ENCODE results near the gene PPP1CB. TPM values are rescaled to one million over a fixed set of nuclear protein-coding genes. Genes with fewer than 3 reads are reported as not detected.

Gene PPP1CB
- total and polyA plus RNA-seq, 4 donors: 26.2 to 75.4 (median 49.3) TPM

GRCh38 chr2:28730641-28731146 lies 20.9 kb upstream of the PPP1CB start:
- DNase-seq (ENCODE audit: low spot score): no peak
- WGBS: 89% methylated on average over 5 of the region's 5 CpGs
- H3K9ac ChIP-seq (ENCODE audit: low read depth in 1 of 2, low read length in 2 of 2): no peak overlapping the region
- TF ChIP-seq RXRA (IDR thresholded peaks at IDR 0.05) (no peak), RAD21 (IDR thresholded peaks at IDR 0.05) (no peak), JUND (IDR thresholded peaks at IDR 0.05) (no peak), HNF4G (IDR thresholded peaks at IDR 0.05) (no peak), FOXA1 (IDR thresholded peaks at IDR 0.05) (no peak), FOXA2 (IDR thresholded peaks at IDR 0.05) (no peak), GABPA (IDR thresholded peaks at IDR 0.05 in 1 of 2, conservative IDR thresholded peaks at IDR 0.05 in 1 of 2) (no peak)
- TF ChIP-seq, protein P1, sequence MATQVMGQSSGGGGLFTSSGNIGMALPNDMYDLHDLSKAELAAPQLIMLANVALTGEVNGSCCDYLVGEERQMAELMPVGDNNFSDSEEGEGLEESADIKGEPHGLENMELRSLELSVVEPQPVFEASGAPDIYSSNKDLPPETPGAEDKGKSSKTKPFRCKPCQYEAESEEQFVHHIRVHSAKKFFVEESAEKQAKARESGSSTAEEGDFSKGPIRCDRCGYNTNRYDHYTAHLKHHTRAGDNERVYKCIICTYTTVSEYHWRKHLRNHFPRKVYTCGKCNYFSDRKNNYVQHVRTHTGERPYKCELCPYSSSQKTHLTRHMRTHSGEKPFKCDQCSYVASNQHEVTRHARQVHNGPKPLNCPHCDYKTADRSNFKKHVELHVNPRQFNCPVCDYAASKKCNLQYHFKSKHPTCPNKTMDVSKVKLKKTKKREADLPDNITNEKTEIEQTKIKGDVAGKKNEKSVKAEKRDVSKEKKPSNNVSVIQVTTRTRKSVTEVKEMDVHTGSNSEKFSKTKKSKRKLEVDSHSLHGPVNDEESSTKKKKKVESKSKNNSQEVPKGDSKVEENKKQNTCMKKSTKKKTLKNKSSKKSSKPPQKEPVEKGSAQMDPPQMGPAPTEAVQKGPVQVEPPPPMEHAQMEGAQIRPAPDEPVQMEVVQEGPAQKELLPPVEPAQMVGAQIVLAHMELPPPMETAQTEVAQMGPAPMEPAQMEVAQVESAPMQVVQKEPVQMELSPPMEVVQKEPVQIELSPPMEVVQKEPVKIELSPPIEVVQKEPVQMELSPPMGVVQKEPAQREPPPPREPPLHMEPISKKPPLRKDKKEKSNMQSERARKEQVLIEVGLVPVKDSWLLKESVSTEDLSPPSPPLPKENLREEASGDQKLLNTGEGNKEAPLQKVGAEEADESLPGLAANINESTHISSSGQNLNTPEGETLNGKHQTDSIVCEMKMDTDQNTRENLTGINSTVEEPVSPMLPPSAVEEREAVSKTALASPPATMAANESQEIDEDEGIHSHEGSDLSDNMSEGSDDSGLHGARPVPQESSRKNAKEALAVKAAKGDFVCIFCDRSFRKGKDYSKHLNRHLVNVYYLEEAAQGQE (IDR thresholded peaks at IDR 0.05): no peak
- TF ChIP-seq, protein P2, sequence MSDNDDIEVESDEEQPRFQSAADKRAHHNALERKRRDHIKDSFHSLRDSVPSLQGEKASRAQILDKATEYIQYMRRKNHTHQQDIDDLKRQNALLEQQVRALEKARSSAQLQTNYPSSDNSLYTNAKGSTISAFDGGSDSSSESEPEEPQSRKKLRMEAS (IDR thresholded peaks at IDR 0.05): no peak
- TF ChIP-seq, protein P3, sequence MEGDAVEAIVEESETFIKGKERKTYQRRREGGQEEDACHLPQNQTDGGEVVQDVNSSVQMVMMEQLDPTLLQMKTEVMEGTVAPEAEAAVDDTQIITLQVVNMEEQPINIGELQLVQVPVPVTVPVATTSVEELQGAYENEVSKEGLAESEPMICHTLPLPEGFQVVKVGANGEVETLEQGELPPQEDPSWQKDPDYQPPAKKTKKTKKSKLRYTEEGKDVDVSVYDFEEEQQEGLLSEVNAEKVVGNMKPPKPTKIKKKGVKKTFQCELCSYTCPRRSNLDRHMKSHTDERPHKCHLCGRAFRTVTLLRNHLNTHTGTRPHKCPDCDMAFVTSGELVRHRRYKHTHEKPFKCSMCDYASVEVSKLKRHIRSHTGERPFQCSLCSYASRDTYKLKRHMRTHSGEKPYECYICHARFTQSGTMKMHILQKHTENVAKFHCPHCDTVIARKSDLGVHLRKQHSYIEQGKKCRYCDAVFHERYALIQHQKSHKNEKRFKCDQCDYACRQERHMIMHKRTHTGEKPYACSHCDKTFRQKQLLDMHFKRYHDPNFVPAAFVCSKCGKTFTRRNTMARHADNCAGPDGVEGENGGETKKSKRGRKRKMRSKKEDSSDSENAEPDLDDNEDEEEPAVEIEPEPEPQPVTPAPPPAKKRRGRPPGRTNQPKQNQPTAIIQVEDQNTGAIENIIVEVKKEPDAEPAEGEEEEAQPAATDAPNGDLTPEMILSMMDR (IDR thresholded peaks at IDR 0.05; ENCODE audit: low read depth, low read length, missing input control): no peak
- H3K27ac ChIP-seq (ENCODE audit: low read depth in 1 of 2, low read length in 2 of 2): no peak overlapping the region
- no peak overlapping the region for H3K4me3 ChIP-seq (ENCODE audit: low read depth in 1 of 3, low read length in 3 of 3)
- H3K36me3 ChIP-seq (ENCODE audit: control insufficient read depth in 4 of 4, insufficient read depth in 3 of 4, low read depth in 1 of 4, low read length in 3 of 4): no peaks in the 10 kb centered on the region
- no peaks in the 10 kb centered on the region for H3K27me3 ChIP-seq (ENCODE audit: control insufficient read depth in 4 of 4, insufficient read depth in 4 of 4, low read length in 3 of 4)
- H3K4me1 ChIP-seq (ENCODE audit: control insufficient read depth in 4 of 4, insufficient read depth in 4 of 4, low read length in 3 of 4): peaks cover 2 to 3% (median 3%) of the 10 kb centered on the region in 4 donors
- no peaks in the 10 kb centered on the region for H3K9me3 ChIP-seq (ENCODE audit: control insufficient read depth in 4 of 4, low read length in 3 of 4)

DNA sequence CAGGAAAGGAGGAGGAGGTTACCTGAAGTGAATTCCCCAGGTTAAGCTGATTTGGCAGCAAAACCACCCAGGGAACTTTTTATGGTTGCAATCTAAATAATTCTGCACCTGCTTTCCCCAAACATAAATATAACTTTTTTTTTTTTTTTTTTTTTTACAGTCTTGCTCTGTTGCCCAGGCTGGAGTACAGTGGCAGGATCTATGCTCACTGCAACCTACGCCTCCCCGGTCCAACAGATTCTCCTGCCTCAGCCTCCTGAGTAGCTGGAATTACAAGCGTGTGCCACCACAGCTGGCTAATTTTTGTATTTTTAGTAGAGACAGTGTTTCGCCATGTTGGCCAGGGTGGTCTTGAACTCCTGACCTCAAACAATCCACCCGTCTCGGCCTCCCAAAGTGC lies 16.1 kb upstream of the PPP1CB start:
- H3K9me3 ChIP-seq (ENCODE audit: control insufficient read depth in 4 of 4, low read length in 3 of 4): peaks cover 0 to 4% (median 1%) of the 10 kb centered on the region in 4 donors
- no peak for DNase-seq (ENCODE audit: low spot score)
- peak overlapping the region; percentile 73 to 77 for H3K27ac ChIP-seq (ENCODE audit: low read depth in 1 of 2, low read length in 2 of 2)
- H3K4me1 ChIP-seq (ENCODE audit: control insufficient read depth in 4 of 4, insufficient read depth in 4 of 4, low read length in 3 of 4): peaks cover 4 to 13% (median 9%) of the 10 kb centered on the region in 4 donors
- H3K36me3 ChIP-seq (ENCODE audit: control insufficient read depth in 4 of 4, insufficient read depth in 3 of 4, low read depth in 1 of 4, low read length in 3 of 4): no peaks in the 10 kb centered on the region
- no peak overlapping the region for H3K9ac ChIP-seq (ENCODE audit: low read depth in 1 of 2, low read length in 2 of 2)
- H3K27me3 ChIP-seq (ENCODE audit: control insufficient read depth in 4 of 4, insufficient read depth in 4 of 4, low read length in 3 of 4): no peaks in the 10 kb centered on the region
- no peak overlapping the region for H3K4me3 ChIP-seq (ENCODE audit: low read depth in 1 of 3, low read length in 3 of 3)
- WGBS: 59% methylated on average over 6 of the region's 6 CpGs
- TF ChIP-seq SP1 (IDR thresholded peaks at IDR 0.05): no peak
- TF ChIP-seq, protein P4, sequence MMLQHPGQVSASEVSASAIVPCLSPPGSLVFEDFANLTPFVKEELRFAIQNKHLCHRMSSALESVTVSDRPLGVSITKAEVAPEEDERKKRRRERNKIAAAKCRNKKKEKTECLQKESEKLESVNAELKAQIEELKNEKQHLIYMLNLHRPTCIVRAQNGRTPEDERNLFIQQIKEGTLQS (IDR thresholded peaks at IDR 0.05): no peak
- TF ChIP-seq, protein P2 (IDR thresholded peaks at IDR 0.05): no peak
- no peak for TF ChIP-seq YY1 (IDR thresholded peaks at IDR 0.05)
- TF ChIP-seq HNF4G (IDR thresholded peaks at IDR 0.05): no peak
- TF ChIP-seq, protein P5, sequence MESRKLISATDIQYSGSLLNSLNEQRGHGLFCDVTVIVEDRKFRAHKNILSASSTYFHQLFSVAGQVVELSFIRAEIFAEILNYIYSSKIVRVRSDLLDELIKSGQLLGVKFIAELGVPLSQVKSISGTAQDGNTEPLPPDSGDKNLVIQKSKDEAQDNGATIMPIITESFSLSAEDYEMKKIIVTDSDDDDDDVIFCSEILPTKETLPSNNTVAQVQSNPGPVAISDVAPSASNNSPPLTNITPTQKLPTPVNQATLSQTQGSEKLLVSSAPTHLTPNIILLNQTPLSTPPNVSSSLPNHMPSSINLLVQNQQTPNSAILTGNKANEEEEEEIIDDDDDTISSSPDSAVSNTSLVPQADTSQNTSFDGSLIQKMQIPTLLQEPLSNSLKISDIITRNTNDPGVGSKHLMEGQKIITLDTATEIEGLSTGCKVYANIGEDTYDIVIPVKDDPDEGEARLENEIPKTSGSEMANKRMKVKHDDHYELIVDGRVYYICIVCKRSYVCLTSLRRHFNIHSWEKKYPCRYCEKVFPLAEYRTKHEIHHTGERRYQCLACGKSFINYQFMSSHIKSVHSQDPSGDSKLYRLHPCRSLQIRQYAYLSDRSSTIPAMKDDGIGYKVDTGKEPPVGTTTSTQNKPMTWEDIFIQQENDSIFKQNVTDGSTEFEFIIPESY (IDR thresholded peaks at IDR 0.05): no peak
- TF ChIP-seq GABPA (IDR thresholded peaks at IDR 0.05 in 1 of 2, conservative IDR thresholded peaks at IDR 0.05 in 1 of 2): no peak
- TF ChIP-seq RXRA (IDR thresholded peaks at IDR 0.05): no peak
- TF ChIP-seq FOXA2 (IDR thresholded peaks at IDR 0.05): no peak
- no peak for TF ChIP-seq EGR1 (IDR thresholded peaks at IDR 0.05; ENCODE audit: low read depth in 2 of 2)
- TF ChIP-seq, protein P3 (IDR thresholded peaks at IDR 0.05; ENCODE audit: low read depth, low read length, missing input control): no peak
- TF ChIP-seq RAD21 (IDR thresholded peaks at IDR 0.05): no peak
- no peak for TF ChIP-seq JUND (IDR thresholded peaks at IDR 0.05)
- TF ChIP-seq, protein P1 (IDR thresholded peaks at IDR 0.05): no peak
- no peak for TF ChIP-seq NR2F2 (IDR thresholded peaks at IDR 0.05)
- TF ChIP-seq FOXA1 (IDR thresholded peaks at IDR 0.05): no peak
